ENCODE data around the gene PDE4A. TPM values are rescaled to one million over a fixed set of nuclear protein-coding genes. Genes with fewer than 3 reads are reported as not detected.
A peak's percentile ranks its signal among the peaks of the same experiment; 100 is the strongest.

PDE4A gene
- total and polyA plus RNA-seq, 10 of the 15 experiments (the other 5 are each of a cell fraction or from before 2014, with no cell fraction given): 0.24 to 13.3 (median 4.9) TPM

GRCh38 chr19:10378124-10378523, 42.2 kb upstream of the PDE4A start:
- no peak for ATAC-seq
- intact Hi-C loops (cut with micrococcal nuclease; ENCODE audit: unreplicated experiment): no loop called here
- H3K79me2 ChIP-seq (ENCODE audit: control insufficient read depth, insufficient read depth, low read length): peaks cover 25% of the 10 kb centered on the region
- H2AFZ ChIP-seq (ENCODE audit: control insufficient read depth, low read depth, low read length): no peak overlapping the region
- H3K27ac ChIP-seq (ENCODE audit: control insufficient read depth, insufficient read depth): no peak overlapping the region
- no TSS peak for BruUV-seq (replicated peaks)
- H3K4me2 ChIP-seq (ENCODE audit: control insufficient read depth, insufficient read depth): peak overlapping the region; percentile 32
- H4K20me1 ChIP-seq (ENCODE audit: control insufficient read depth, insufficient read depth): no peaks in the 10 kb centered on the region
- ChIA-PET POLR2A (interaction anchor here (3.4 kb wide), 1 partner anchor 107 kb away, joined by 43 read pairs; the partner anchor contains the start of gene ICAM1), CTCF (interaction anchor here (0.5 to 12.4 kb wide), 2 partner anchors 109 to 329 kb away, joined by 4 to 370 read pairs; partner anchors contain the start of gene ICAM1), RAD21 (ENCODE audit: unreplicated experiment) (interaction anchor here (0.9 kb wide), 1 partner anchor 89 kb away, joined by 4 read pairs; the partner anchor contains the start of gene ICAM5), SMC1A (ENCODE audit: uncharacterized antibody, unreplicated experiment) (interaction anchor here (0.9 to 1.3 kb wide), 2 partner anchors 11 to 116 kb away, joined by 3 to 7 read pairs; no protein-coding TSS in a partner anchor)
- H3K4me1 ChIP-seq (ENCODE audit: control insufficient read depth, insufficient read depth, low read length): peaks cover 18% of the 10 kb centered on the region
- peaks cover 3 to 7% of the 10 kb centered on the region in 2 experiments; a peak in 3 of 4 replicates for H3K36me3 ChIP-seq (ENCODE audit: control insufficient read depth in 2 of 2, insufficient read depth in 2 of 2, low read length in 1 of 2)
- FAIRE-seq: no peak
- H3K9ac ChIP-seq (ENCODE audit: control insufficient read depth, insufficient read depth, low read length): no peak overlapping the region
- H3K27me3 ChIP-seq (replicated peaks in 1 of 2; ENCODE audit: control insufficient read depth in 2 of 2, insufficient read depth in 2 of 2, low read length in 1 of 2): no peaks in the 10 kb centered on the region
- TF ChIP-seq BCL3 (IDR thresholded peaks at IDR 0.05; ENCODE audit: borderline replicate concordance, insufficient read depth, low read depth, low read length, poor library complexity, severe bottlenecking): peak; percentile 85
- TF ChIP-seq EGR1 (IDR thresholded peaks at IDR 0.05; ENCODE audit: borderline replicate concordance in 1 of 2, low read depth in 2 of 2, low read length in 2 of 2): no peak
- WGBS (ENCODE audit: insufficient coverage, insufficient replicate concordance, low lambda C conversion rate, missing lambda C conversion rate): 99% methylated on average over 8 of the region's 8 CpGs
- no peak for DNase-seq (ENCODE audit: low read depth, low spot score)
- no peaks in the 10 kb centered on the region for H3K9me3 ChIP-seq (replicated peaks; ENCODE audit: control insufficient read depth, insufficient read depth, low read length)
- in situ Hi-C loops (cut with MboI): no loop called here
- no peak overlapping the region for H3K4me3 ChIP-seq

GRCh38 chr19:10379880-10380312, 40.4 kb upstream of the PDE4A start:
- Histone ChIP-seq H3K27ac (ENCODE audit: control insufficient read depth, insufficient read depth) (peak overlapping the region; percentile 87), H3K79me2 (ENCODE audit: control insufficient read depth, insufficient read depth, low read length) (peaks cover 25% of the 10 kb centered on the region), H3K36me3 (ENCODE audit: control insufficient read depth in 2 of 2, insufficient read depth in 2 of 2, low read length in 1 of 2) (peaks cover 3 to 5% of the 10 kb centered on the region in 2 experiments; a peak in 3 of 4 replicates), H3K4me2 (ENCODE audit: control insufficient read depth, insufficient read depth) (peak overlapping the region; percentile 92), H3K4me1 (ENCODE audit: control insufficient read depth, insufficient read depth, low read length) (peaks cover 14% of the 10 kb centered on the region), H4K20me1 (ENCODE audit: control insufficient read depth, insufficient read depth) (no peaks in the 10 kb centered on the region), H3K9ac (ENCODE audit: control insufficient read depth, insufficient read depth, low read length) (peak overlapping the region; percentile 86), H3K4me3 (peak overlapping the region; percentile 95), H3K9me3 (replicated peaks; ENCODE audit: control insufficient read depth, insufficient read depth, low read length) (no peaks in the 10 kb centered on the region), H3K27me3 (replicated peaks in 1 of 2; ENCODE audit: control insufficient read depth in 2 of 2, insufficient read depth in 2 of 2, low read length in 1 of 2) (no peaks in the 10 kb centered on the region), H2AFZ (ENCODE audit: control insufficient read depth, low read depth, low read length) (peak overlapping the region; percentile 74)
- in situ Hi-C loops (cut with MboI) (no loop called here), intact Hi-C loops (cut with micrococcal nuclease; ENCODE audit: unreplicated experiment) (loop anchor here (1.0 to 10.0 kb wide), 3 partner anchors 23 to 275 kb away; partner anchors contain the start of genes ANGPTL6, CDC37, ICAM1 and PPAN)
- TSS peak; percentile 95 for BruUV-seq (replicated peaks)
- FAIRE-seq (no peak), ATAC-seq (peak; percentile 12), DNase-seq (ENCODE audit: low read depth, low spot score) (no peak)
- CTCF ChIA-PET: interaction anchor here (0.6 to 12.4 kb wide), 7 partner anchors 9 to 121 kb away, joined by 3 to 370 read pairs (median 6); partner anchors contain the start of genes ICAM1 and RAVER1
- 0% methylated on average over 10 of the region's 10 CpGs for WGBS (ENCODE audit: insufficient coverage, insufficient replicate concordance, low lambda C conversion rate, missing lambda C conversion rate)
- RAD21 ChIA-PET (ENCODE audit: unreplicated experiment): interaction anchor here (0.6 to 5.6 kb wide), 15 partner anchors 9 to 448 kb away, joined by 3 to 62 read pairs (median 4); partner anchors contain the start of genes CDC37, DNMT1, ICAM1 and ICAM5
- SMC1A ChIA-PET (ENCODE audit: uncharacterized antibody, unreplicated experiment): interaction anchor here (0.9 to 4.5 kb wide), 7 partner anchors 9 to 109 kb away, joined by 3 to 39 read pairs (median 5); partner anchors contain the start of genes CDC37, ICAM1, ICAM5 and RAVER1
- POLR2A ChIA-PET: interaction anchor here (0.7 to 3.4 kb wide), 13 partner anchors 9 to 498 kb away, joined by 3 to 43 read pairs (median 4); partner anchors contain the start of genes CDC37, DNMT1, ICAM1 and ICAM5
- TF ChIP-seq EP300 (IDR thresholded peaks at IDR 0.05; ENCODE audit: borderline replicate concordance in 1 of 2, control insufficient read depth in 1 of 2, low read depth in 2 of 2, low read length in 2 of 2) (no peak), ZNF217 (IDR thresholded peaks at IDR 0.05) (0 out of 2 replicates have a peak, but pooled peaks have one; percentile 50), DPF2 (IDR thresholded peaks at IDR 0.05) (peak; percentile 36), E2F8 (IDR thresholded peaks at IDR 0.05; ENCODE audit: low read depth, partially characterized antibody) (no peak), LARP7 (IDR thresholded peaks at IDR 0.05) (0 out of 2 replicates have a peak, but pooled peaks have one; percentile 66), NR2C1 (IDR thresholded peaks at IDR 0.05) (no peak), BMI1 (IDR thresholded peaks at IDR 0.05; ENCODE audit: borderline replicate concordance) (0 out of 2 replicates have a peak, but pooled peaks have one; percentile 24), MTA2 (IDR thresholded peaks at IDR 0.05; ENCODE audit: low read depth) (peak; percentile 13; the same call in 1 of the 2 replicates)

Measured in GM12878 (cell line).